Coronary artery (tissue), 2 donors: ENCODE data around the gene ARHGEF40.

ENCODE experiments used
- DNase-seq: peaks from one replicate; pipeline ENCODE4 v3.0.0-alpha.2; 2017; ENCODE audit warnings: low spot score
- H3K27ac ChIP-seq, 2 donors: fragments of 200-600 bp; sonication (generic); one replicate each; pipeline ENCODE4 v1.5.1; 2016 to 2019
- H3K4me3 ChIP-seq: fragments of 200-600 bp; sonication (generic); 2 replicates; pipeline ENCODE4 v1.5.1; 2016; ENCODE audit warnings: mild to moderate bottlenecking, moderate library complexity
- CTCF ChIP-seq: fragments of 200-600 bp; sonication (generic); IDR thresholded peaks from one replicate; pipeline ENCODE4 v1.5.1; 2019; ENCODE audit warnings: antibody characterized with exemption

The ARHGEF40 gene

GRCh38 chr14:21048638-21049037, 21.5 kb upstream of the ARHGEF40 start:
- DNase-seq, result no peak
- TF ChIP-seq CTCF, result no peak
- Histone ChIP-seq H3K4me3 (no peak overlapping the region), H3K27ac (no peak overlapping the region)

GRCh38 chr14:21049271-21049673, 20.8 kb upstream of the ARHGEF40 start:
- no peak overlapping the region for H3K27ac ChIP-seq
- no peak for DNase-seq
- TF ChIP-seq CTCF, result no peak
- H3K4me3 ChIP-seq, result no peak overlapping the region

GRCh38 chr14:21050597-21050996, 19.5 kb upstream of the ARHGEF40 start:
- H3K27ac ChIP-seq, result no peak overlapping the region
- DNase-seq, result no peak
- TF ChIP-seq CTCF, result no peak
- H3K4me3 ChIP-seq, result no peak overlapping the region

GRCh38 chr14:21053184-21054122, 16.7 kb upstream of the ARHGEF40 start:
- no peak for DNase-seq
- Histone ChIP-seq H3K4me3 (no peak overlapping the region), H3K27ac (no peak overlapping the region)
- TF ChIP-seq CTCF, result no peak

GRCh38 chr14:21054123-21054767, 15.9 kb upstream of the ARHGEF40 start:
- Histone ChIP-seq H3K4me3 (no peak overlapping the region), H3K27ac (no peak overlapping the region)
- no peak for DNase-seq
- TF ChIP-seq CTCF, result no peak

- Histone ChIP-seq H3K4me3 (no peak overlapping the region), H3K27ac (no peak overlapping the region)
- no peak for TF ChIP-seq CTCF
- DNase-seq, result no peak
Observed at GRCh38 chr14:21054768-21055145, 15.3 kb upstream of the ARHGEF40 start.
